ENCODE measurements around the gene VTI1B.
"Not testable (repeated sequence)": the region's sequence is repeated elsewhere in the genome, so short reads cannot be mapped to it uniquely, and the experiment has no call there.

The VTI1B gene

GRCh38 chr14:67674139-67674479 lies 323 bp downstream of the VTI1B start:
- peak; percentile 25 for DNase-seq

GRCh38 chr14:67673451-67673850 lies 981 bp downstream of the VTI1B start:
- no peak for DNase-seq

- peak; percentile 57 for DNase-seq
These were observed 5.9 kb downstream of the VTI1B start for GRCh38 chr14:67668559-67668958.

DNA sequence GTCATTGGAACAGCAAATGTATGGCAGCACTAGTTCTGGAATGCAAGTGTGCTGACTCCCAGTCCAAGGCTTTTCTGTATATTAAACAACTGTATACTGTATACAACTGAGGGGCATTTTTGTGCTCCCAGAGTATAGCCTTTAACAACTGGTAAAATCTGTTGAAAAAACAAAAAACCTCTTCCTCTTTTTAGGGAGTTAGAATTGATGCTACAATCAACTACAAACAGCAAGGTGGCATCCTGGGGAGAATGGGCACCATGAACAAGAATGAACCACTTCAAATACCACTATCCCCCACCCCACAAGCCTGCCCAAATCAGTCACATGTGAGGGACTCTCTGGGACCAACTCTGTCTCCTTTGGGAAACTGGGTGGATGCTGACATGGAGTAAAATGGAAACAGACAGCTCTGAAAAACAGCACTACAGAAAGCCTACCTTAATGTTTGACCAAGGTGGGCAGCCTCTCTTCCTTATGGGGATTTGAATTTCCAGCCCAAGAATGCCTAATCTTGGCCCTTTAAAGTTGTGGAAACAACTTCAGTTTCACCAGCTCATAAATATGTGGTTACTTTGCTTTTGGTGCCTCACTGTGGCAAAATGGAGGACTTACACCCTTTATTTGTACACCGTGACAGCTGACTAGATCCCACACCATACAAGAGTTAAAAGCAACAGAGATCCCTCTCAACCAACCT lies 7.5 kb downstream of the VTI1B start:
- no peak for DNase-seq

DNA sequence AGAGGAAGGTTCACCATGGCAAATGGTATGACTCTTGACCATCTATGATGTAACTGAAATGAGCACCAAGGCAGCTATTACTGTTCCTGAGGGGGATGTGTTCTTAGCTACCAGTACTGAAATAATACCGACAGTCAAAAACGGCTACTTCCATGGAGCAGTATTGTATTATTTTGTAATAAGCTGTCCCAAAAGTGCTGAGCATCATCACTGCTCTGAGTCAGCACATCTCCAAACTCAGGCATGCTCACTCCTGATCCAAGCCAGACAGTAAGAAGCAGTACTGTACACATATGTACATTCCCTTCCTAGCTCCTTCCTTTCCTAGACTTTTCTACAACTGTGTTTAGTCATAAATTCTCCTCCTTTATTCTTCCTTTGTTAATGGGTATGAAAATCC lies 8.6 kb downstream of the VTI1B start:
- no peak for DNase-seq

DNA sequence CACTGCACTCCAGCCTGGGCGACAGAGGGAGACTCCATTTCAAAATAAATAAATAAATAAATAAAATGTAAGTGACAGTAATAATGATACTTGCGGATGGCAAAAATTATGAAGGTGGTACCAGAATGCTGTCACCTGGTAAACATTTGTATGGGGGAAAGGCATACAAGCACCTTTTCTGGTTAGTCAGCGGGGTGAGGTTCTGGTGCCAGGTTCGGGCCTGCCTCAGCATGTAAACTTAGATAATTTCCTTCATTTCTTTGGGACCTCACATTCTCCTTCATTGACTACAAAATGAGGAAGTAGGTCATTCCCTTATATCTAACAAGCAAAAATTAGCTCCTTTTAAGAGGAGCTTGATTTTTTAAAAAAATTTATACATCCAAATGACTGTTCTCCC lies 10.8 kb downstream of the VTI1B start:
- DNase-seq = no peak

GRCh38 chr14:67653651-67654280 lies 20.7 kb downstream of the VTI1B start:
- no peak for DNase-seq

DNA sequence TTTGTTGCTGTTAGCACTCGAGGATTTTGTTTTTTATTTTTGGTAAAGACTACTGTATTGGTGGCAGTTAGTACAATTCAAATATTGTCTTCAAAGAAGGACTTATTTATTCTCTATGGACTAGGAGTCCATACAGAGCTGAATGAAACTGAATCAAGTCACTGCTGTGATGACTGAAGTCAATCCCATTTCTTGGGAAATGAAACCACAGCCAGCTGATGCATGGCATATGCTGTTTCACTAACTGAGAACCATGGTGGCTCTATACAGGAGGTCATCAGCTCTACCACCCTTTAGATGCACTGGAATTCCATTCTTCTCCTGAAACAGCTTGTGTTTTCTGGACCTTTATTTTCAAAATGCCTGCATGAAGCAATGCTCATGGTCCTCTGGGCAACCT lies 22.2 kb downstream of the VTI1B start:
- DNase-seq = no peak

DNA sequence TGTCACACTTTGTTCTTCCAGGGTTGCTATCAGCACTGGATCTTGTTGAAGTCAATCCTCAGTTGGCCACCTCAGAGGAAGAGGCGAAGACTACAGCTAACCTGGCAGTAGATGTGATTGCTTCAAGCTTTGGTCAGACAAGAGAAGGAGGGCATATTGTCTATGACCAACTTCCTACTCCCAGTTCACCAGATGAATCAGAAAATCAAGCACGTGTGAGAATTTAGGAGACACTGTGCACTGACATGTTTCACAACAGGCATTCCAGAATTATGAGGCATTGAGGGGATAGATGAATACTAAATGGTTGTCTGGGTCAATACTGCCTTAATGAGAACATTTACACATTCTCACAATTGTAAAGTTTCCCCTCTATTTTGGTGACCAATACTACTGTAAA lies 23.7 kb downstream of the VTI1B start:
- DNase-seq = no peak

- DNase-seq = no peak
These were observed 24.3 kb downstream of the VTI1B start for GRCh38 chr14:67650151-67650550.

- DNase-seq = no peak
These were observed 28.3 kb downstream of the VTI1B start for GRCh38 chr14:67646131-67646530.

GRCh38 chr14:67645414-67645813 lies 29.0 kb downstream of the VTI1B start:
- DNase-seq = no peak

GRCh38 chr14:67644428-67644827 lies 30.0 kb downstream of the VTI1B start:
- no peak for DNase-seq

DNA sequence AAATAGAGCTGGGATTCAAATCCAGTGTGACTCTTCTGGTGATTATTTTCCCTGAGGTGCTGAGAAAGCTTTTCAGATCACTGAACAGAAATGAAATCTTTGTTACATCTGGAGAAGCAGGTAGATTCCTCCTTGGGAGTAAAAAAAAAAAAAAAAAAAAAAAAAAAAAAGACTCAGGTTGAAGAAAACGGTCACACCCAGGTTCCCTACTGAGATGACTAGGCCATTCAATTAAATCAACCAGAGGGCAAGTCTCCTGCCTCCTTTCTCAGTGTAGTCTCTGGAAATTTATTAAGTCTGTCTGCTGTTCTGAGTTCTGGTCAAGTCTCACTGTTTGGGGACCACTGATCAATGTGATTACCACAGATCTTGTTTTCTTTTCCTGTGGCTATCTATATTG lies 30.7 kb downstream of the VTI1B start:
- no peak for DNase-seq

DNA sequence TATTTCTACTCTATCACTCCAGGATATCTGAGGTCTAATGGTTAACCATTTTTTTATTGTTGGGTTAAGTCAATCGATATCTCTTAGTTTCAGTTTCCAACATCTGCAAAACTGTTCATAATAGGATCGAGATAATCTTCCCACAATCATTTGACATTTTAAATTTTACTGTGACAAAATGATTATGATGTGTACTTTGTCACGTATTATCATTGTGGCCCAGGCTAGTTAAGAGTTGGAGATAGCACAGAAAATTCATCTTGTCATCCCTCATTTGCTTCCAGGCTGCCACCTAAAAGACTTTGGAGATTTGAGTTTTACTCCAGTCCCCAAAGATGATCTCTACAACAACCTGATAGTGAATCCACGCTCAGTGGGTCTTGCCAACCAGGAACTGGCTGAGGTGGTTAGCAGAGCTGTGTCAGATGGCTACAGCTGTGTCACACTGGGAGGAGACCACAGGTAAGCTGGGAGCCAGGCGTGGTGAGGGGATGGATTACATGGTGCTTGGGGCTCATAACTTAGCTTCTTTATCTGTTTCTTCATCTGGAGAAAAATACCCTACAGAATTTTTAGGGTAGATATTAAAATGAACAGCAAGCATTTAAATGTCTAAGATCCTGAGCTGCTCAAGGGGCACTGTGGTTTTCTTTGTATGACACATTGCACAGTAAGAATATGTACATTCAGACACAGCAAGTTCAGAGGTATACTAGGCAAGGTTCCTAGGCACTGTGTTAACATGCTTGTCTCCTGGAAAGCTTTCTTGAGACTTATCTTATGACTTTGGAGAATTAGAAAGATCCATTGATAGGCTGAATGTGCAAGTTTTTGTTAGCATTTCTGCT lies 32.3 kb downstream of the VTI1B start:
- no peak for DNase-seq

DNA sequence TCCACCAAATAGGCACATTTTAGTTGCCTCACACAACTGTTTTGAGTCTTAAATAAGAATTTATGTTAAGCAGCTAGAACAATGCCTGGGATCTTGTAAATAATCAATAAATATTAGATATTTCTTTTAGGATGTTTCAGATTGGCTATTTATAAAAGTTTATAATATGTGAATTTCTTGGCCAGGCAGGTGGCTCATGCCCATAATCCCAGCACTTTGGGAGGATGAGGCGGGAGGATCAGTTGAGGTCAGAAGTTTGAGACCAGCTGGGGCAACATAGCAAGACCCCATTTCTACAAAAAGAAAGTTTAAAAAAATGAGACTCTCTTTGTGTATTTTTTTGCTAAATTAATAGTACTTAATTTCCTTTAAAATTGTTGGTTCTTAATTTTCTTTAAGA lies 33.0 kb downstream of the VTI1B start:
- no peak for DNase-seq

DNA sequence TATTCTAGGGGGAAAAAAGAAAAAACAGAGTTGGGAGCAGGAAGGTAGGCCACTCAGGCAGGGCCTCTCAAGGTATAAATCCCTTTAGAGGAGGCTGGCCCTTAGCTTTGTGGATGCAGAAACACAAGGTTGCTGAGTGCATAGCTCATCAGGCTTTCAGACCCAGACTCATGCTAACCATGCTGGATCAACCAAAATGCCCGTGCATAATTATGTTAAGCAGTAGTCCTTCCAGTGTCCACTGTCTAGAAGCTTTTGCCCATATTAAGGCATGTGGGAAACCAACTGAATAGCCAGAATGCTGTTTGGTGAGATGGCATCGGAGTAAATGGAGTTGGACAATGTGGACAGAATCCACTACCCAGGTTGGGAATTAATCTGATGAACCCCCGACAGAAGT lies 35.8 kb downstream of the VTI1B start:
- no peak for DNase-seq

GRCh38 chr14:67636361-67636919 lies 38.0 kb downstream of the VTI1B start:
- DNase-seq = no peak

DNA sequence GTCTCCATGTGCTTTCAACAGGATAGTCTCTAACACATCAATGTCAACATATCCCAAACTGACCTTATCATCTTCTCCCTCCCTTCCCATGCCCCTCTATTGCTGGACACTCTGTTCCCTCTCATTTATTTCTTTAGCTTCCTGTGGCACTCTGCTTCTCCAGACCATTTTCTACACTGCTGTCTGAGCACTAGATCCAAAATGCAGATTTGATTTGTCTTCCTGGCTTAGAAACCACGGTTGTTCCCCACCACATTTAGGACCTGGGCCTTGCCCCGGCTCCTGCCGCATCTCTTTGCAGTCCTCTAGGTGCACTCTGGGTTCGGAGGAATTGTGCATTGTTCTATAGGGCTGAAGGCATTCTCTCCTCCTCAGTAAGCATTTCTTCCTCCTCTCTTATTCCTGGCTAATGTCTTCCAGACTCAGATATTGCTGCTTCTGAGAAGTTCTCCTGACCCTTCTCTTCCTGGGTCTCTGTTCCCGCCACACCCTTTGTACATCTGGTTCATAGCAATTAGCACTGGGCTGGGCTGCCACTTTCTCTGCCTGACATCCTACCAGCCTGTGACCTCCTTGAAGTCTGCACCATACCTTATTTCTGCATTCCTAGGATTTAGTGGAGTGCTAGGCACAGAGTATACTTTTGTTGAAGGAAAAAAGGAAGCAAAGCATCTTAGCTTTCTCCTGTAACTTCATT lies 40.8 kb downstream of the VTI1B start:
- no peak for DNase-seq

- DNase-seq = no peak
These were observed 43.5 kb downstream of the VTI1B start for GRCh38 chr14:67630938-67631337.

- no peak for DNase-seq
These were observed 44.2 kb downstream of the VTI1B start for GRCh38 chr14:67630186-67630585.

DNA sequence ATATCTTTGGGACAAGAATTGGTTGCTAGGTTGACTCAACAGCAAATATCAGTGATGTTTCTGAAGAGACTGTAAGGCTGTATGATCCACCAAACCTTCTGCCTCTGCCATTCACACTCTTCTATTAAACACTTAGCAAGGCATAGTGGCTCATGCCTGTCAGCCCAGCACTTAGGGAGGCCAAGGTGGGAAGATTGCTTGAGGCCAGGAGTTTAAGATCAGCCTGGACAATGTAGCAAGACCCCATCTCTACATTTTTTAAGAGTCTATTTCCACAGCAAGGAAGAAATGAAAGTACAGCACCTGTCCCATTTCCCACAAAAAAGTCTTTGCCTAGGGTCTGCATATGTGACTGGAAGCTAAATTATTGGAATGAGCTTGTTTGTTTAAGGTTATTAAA lies 46.9 kb downstream of the VTI1B start:
- DNase-seq = no peak

- DNase-seq = not testable (repeated sequence)
These were observed 48.3 kb downstream of the VTI1B start for GRCh38 chr14:67626131-67626530.
